PC-3 (cell line): Measurements from ENCODE around the gene UNC119B. TPM values are rescaled to one million over a fixed set of nuclear protein-coding genes. Genes with fewer than 3 reads are reported as not detected.

Experiments
- ATAC-seq: fragments of 200-7000 bp; cut with Tn5 transposase; 2 replicates; pipeline ENCODE4 v1.9.1; 2020; ENCODE audit warnings: mild to moderate bottlenecking, moderate library complexity
- BruUV-seq: library from RNA; stranded (reverse); fragments of 400-500 nt; replicated peaks from 2 replicates; lab custom pipeline; 2021; lab: Mats Ljungman, UMichigan
- CTCF ChIA-PET: fragments of 300-600 bp; sonication (Branson Sonifier 250); formaldehyde crosslinking; loops from one replicate; lab custom pipeline; 2022; ENCODE audit warnings: antibody characterized with exemption; lab: Charles Lee
- POLR2A ChIA-PET: fragments of 300-600 bp; sonication (Branson Sonifier 250); formaldehyde crosslinking; loops from one replicate; lab custom pipeline; 2022; ENCODE audit warnings: antibody characterized with exemption; ENCODE audit not compliant: unreplicated experiment; lab: Charles Lee
- DNase-seq: peaks from one replicate; pipeline ENCODE4 v3.0.0-alpha.2; 2015
- H2AFZ ChIP-seq: fragments of 300-600 bp; sonication (generic); 2 replicates; pipeline ENCODE4 v1.6.0; 2016; ENCODE audit warnings: antibody characterized with exemption, low read length
- H3F3A ChIP-seq: fragments of 300-600 bp; sonication (generic); one replicate; pipeline ENCODE4 v1.6.0; 2017; ENCODE audit warnings: antibody characterized with exemption, low read length, control low read depth, mild to moderate bottlenecking; ENCODE audit not compliant: unreplicated experiment
- H3K27ac ChIP-seq: fragments of 300-600 bp; sonication (generic); 2 replicates; pipeline ENCODE4 v1.5.1; 2016; ENCODE audit warnings: mild to moderate bottlenecking, low read length
- H3K27me3 ChIP-seq: fragments of 300-600 bp; sonication (generic); 2 replicates; pipeline ENCODE4 v1.6.1; 2016; ENCODE audit warnings: low read length, mixed read lengths
- H3K36me3 ChIP-seq: fragments of 300-600 bp; sonication (generic); 2 replicates; pipeline ENCODE4 v1.6.1; 2016; ENCODE audit warnings: low read depth, mixed run types, low read length, mixed read lengths
- H3K4me1 ChIP-seq: fragments of 300-600 bp; sonication (generic); 2 replicates; pipeline ENCODE4 v1.5.1; 2016; ENCODE audit warnings: low read length; ENCODE audit not compliant: insufficient read depth
- H3K4me2 ChIP-seq: fragments of 300-600 bp; sonication (generic); 2 replicates; pipeline ENCODE4 v1.6.0; 2016; ENCODE audit warnings: low read length
- H3K4me3 ChIP-seq: fragments of 300-600 bp; sonication (generic); 2 replicates; pipeline ENCODE4 v1.5.1; 2016; ENCODE audit warnings: mild to moderate bottlenecking, low read length, mixed read lengths
- H3K79me2 ChIP-seq: fragments of 300-600 bp; sonication (generic); 2 replicates; pipeline ENCODE4 v1.6.1; 2017; ENCODE audit warnings: low read length, mixed read lengths
- H3K9ac ChIP-seq: fragments of 300-600 bp; sonication (generic); 2 replicates; pipeline ENCODE4 v1.6.0; 2016; ENCODE audit warnings: mild to moderate bottlenecking, low read length
- H3K9me2 ChIP-seq: fragments of 300-600 bp; sonication (generic); replicated peaks from 2 replicates; pipeline ENCODE4 v1.6.1; 2016; ENCODE audit warnings: mixed run types, low read length, mixed read lengths
- H3K9me3 ChIP-seq: fragments of 300-600 bp; sonication (generic); 2 replicates; pipeline ENCODE4 v1.6.1; 2016; ENCODE audit warnings: low read length, mixed read lengths
- H4K20me1 ChIP-seq: fragments of 300-600 bp; sonication (generic); 2 replicates; pipeline ENCODE4 v1.6.1; 2016; ENCODE audit warnings: low read length, mixed read lengths
- EZH2 ChIP-seq: fragments of 300-600 bp; sonication (generic); IDR thresholded peaks from one replicate; pipeline ENCODE4 v1.6.1; 2017; ENCODE audit warnings: antibody characterized with exemption, mild to moderate bottlenecking, low read length; ENCODE audit not compliant: unreplicated experiment
- EZH2phosphoT487 ChIP-seq: fragments of 300-600 bp; sonication (generic); IDR thresholded peaks from 2 replicates; pipeline ENCODE4 v1.6.1; 2018; ENCODE audit warnings: mild to moderate bottlenecking, antibody characterized with exemption, low read length, borderline replicate concordance
- intact Hi-C: fragments of 100-400 bp; cut with micrococcal nuclease; formaldehyde crosslinking; loops from 2 replicates; pipeline ENCODE4 v1.9.0; 2023
- total RNA-seq: library from RNA; depleted of rRNA; stranded (reverse); fragments of >200 nt; gene quantifications from 2 replicates; pipeline ENCODE4 v1.2.3, GENCODE V29; 2014
- TF ChIP-seq, protein P1 (sequence below): fragments of 300-600 bp; sonication (generic); conservative IDR thresholded peaks from 2 replicates; pipeline ENCODE4 v1.5.1; 2017; ENCODE audit warnings: antibody characterized with exemption, low read depth, mild to moderate bottlenecking, low read length

Gene UNC119B
- total RNA-seq, 1 experiment from 2014 or later, result 15.9 TPM

- POLR2A ChIA-PET, result no interaction called here
- no peak for ATAC-seq
- H3K27ac ChIP-seq, result no peak overlapping the region
These were observed 11.6 kb downstream of the UNC119B start for GRCh38 chr12:120721866-120722265.

DNA sequence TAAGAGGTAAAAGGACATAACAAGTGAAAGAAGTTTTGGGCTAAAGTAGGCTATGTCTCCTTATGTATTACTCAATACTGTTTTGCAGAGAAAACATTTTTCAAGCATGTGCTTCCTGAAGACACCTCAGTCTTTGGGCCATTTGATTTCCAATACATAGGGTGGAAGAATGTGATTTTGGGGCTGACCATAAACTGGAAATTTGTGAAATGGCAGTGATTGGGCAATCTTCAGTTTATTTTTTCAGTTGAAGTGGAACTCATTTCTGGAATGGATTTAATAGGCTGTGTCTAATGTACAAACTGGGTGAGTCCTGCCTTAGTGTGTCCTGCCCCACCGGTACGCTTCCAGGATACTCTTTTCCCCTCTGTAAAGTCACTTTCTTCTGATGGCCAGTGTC is 12.5 kb downstream of the UNC119B start:
- CTCF ChIA-PET, result no interaction called here

More at GRCh38 chr12:120721866-120722265, 11.6 kb downstream of the UNC119B start:
- H2AFZ ChIP-seq, result no peak overlapping the region
- no peaks in the 10 kb centered on the region for H3K79me2 ChIP-seq
- DNase-seq, result no peak
- no peak overlapping the region for H3K9ac ChIP-seq
- no peak overlapping the region for H3K4me3 ChIP-seq
- intact Hi-C loops, result no loop called here
- H3K9me3 ChIP-seq, result no peaks in the 10 kb centered on the region
- CTCF ChIA-PET, result no interaction called here
- TF ChIP-seq EZH2phosphoT487 (no peak), EZH2 (no peak)
- TF ChIP-seq, protein P1, sequence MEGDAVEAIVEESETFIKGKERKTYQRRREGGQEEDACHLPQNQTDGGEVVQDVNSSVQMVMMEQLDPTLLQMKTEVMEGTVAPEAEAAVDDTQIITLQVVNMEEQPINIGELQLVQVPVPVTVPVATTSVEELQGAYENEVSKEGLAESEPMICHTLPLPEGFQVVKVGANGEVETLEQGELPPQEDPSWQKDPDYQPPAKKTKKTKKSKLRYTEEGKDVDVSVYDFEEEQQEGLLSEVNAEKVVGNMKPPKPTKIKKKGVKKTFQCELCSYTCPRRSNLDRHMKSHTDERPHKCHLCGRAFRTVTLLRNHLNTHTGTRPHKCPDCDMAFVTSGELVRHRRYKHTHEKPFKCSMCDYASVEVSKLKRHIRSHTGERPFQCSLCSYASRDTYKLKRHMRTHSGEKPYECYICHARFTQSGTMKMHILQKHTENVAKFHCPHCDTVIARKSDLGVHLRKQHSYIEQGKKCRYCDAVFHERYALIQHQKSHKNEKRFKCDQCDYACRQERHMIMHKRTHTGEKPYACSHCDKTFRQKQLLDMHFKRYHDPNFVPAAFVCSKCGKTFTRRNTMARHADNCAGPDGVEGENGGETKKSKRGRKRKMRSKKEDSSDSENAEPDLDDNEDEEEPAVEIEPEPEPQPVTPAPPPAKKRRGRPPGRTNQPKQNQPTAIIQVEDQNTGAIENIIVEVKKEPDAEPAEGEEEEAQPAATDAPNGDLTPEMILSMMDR, result no peak
- H3K36me3 ChIP-seq, result peaks cover 46% of the 10 kb centered on the region
- H3K4me1 ChIP-seq, result peaks cover 15% of the 10 kb centered on the region
- BruUV-seq, result no TSS peak
- H3F3A ChIP-seq, result no peaks in the 10 kb centered on the region
- H3K4me2 ChIP-seq, result no peak overlapping the region
- H4K20me1 ChIP-seq, result no peaks in the 10 kb centered on the region
- no peaks in the 10 kb centered on the region for H3K27me3 ChIP-seq
- H3K9me2 ChIP-seq, result no peaks in the 10 kb centered on the region

GRCh38 chr12:120724720-120725119 is 14.5 kb downstream of the UNC119B start:
- no TSS peak for BruUV-seq
- H3K4me2 ChIP-seq, result no peak overlapping the region

More for the DNA sequence above, 12.5 kb downstream of the UNC119B start:
- no peak overlapping the region for H3K9ac ChIP-seq
- no TSS peak for BruUV-seq
- H2AFZ ChIP-seq, result no peak overlapping the region
- TF ChIP-seq EZH2phosphoT487 (no peak), EZH2 (no peak)
- peaks cover 46% of the 10 kb centered on the region for H3K36me3 ChIP-seq
- no peaks in the 10 kb centered on the region for H3K9me3 ChIP-seq
- H3K27me3 ChIP-seq, result no peaks in the 10 kb centered on the region
- peaks cover 15% of the 10 kb centered on the region for H3K4me1 ChIP-seq
- H3K4me3 ChIP-seq, result no peak overlapping the region
- H3F3A ChIP-seq, result no peaks in the 10 kb centered on the region
- intact Hi-C loops, result no loop called here
- POLR2A ChIA-PET, result no interaction called here
- H3K79me2 ChIP-seq, result no peaks in the 10 kb centered on the region
- H3K9me2 ChIP-seq, result no peaks in the 10 kb centered on the region
- ATAC-seq, result no peak
- no peaks in the 10 kb centered on the region for H4K20me1 ChIP-seq
- no peak overlapping the region for H3K27ac ChIP-seq
- no peak overlapping the region for H3K4me2 ChIP-seq
- no peak for DNase-seq

More at GRCh38 chr12:120724720-120725119, 14.5 kb downstream of the UNC119B start:
- Histone ChIP-seq H3K9me3 (no peaks in the 10 kb centered on the region), H3K79me2 (no peaks in the 10 kb centered on the region), H3F3A (no peaks in the 10 kb centered on the region), H3K4me1 (peaks cover 15% of the 10 kb centered on the region), H3K4me3 (no peak overlapping the region), H2AFZ (no peak overlapping the region), H3K9ac (no peak overlapping the region), H3K27ac (no peak overlapping the region), H3K36me3 (peaks cover 32% of the 10 kb centered on the region), H3K9me2 (no peaks in the 10 kb centered on the region), H4K20me1 (no peaks in the 10 kb centered on the region), H3K27me3 (no peaks in the 10 kb centered on the region)
- intact Hi-C loops, result no loop called here
- ChIA-PET CTCF (no interaction called here), POLR2A (no interaction called here)
- no peak for DNase-seq
- ATAC-seq, result no peak
- TF ChIP-seq, protein P1, result no peak
- no peak for TF ChIP-seq EZH2
